ENCODE measurements around the gene HCN2. TPM values are rescaled to one million over a fixed set of nuclear protein-coding genes. Genes with fewer than 3 reads are reported as not detected.

The HCN2 gene
- total and polyA plus RNA-seq, 2 of the 8 experiments (the other 6 are each of a cell fraction or from before 2014, with no cell fraction given), result 1.0 to 4.0 TPM

DNA sequence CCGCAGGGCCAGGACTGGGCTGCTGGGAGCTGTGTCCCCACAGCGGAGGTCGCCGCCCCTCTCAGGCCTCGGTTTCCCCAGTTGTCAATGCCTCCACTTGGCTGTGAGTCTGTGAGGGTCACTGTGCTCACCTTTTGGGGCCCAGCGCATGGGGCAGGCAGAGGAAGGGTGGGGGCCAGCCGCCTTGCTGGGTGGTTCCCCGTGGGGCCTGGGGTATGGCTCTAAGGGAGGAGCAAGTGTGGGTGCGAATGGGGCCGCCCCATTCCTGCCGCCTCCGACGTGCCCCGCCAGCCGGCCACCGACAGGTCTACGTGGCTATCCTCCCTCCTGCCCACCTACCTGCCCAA is 49.2 kb downstream of the HCN2 start:
- Histone ChIP-seq H3K56ac (replicated peaks; ENCODE audit: insufficient read length, low read depth, low read length) (no peak overlapping the region), H3K9ac (replicated peaks in 1 of 4; ENCODE audit: extremely low read depth in 1 of 4, low read depth in 3 of 4, low read length in 3 of 4) (no peak overlapping the region), H3K18ac (ENCODE audit: extremely low read depth, low read length) (no peak overlapping the region), H4K91ac (replicated peaks; ENCODE audit: insufficient read length, low read length) (no peak overlapping the region), H2BK120ac (replicated peaks; ENCODE audit: low read depth, low read length) (no peak overlapping the region), H3K4me2 (ENCODE audit: insufficient read depth in 1 of 2, low read depth in 2 of 2, low read length in 2 of 2) (peak overlapping the region; percentile 51 to 70; a peak in 3 of 4 replicates), H3K36me3 (ENCODE audit: control insufficient read depth in 2 of 4, insufficient read depth in 4 of 4, low read length in 3 of 4) (no peaks in the 10 kb centered on the region), H3K14ac (ENCODE audit: insufficient read length) (no peak overlapping the region), H2BK12ac (ENCODE audit: low read depth, low read length) (0 out of 2 replicates have a peak overlapping the region, but pooled peaks have one; percentile 27), H3K4me3 (ENCODE audit: extremely low read depth in 1 of 4, insufficient read depth in 2 of 4, low read depth in 3 of 4, low read length in 4 of 4) (peak overlapping the region in 2 of 4 experiments; percentile 37 to 65; a peak in 3 of 8 replicates), H3K27ac (ENCODE audit: low read depth, low read length) (no peak overlapping the region), H3K27me3 (replicated peaks in 1 of 4; ENCODE audit: control insufficient read depth in 3 of 4, extremely low read depth in 1 of 4, insufficient read depth in 3 of 4, low read length in 3 of 4) (peaks cover 0 to 23% (median 11%) of the 10 kb centered on the region in 4 experiments; a peak in 5 of 7 replicates), H3K4me1 (replicated peaks in 1 of 4; ENCODE audit: control insufficient read depth in 3 of 4, insufficient read depth in 4 of 4, low read length in 3 of 4) (peaks cover 0 to 6% (median 3%) of the 10 kb centered on the region in 4 experiments; a peak in 4 of 7 replicates), H3K23ac (ENCODE audit: insufficient read length) (no peak overlapping the region), H2BK5ac (ENCODE audit: low read depth, low read length) (no peak overlapping the region), H2AK5ac (ENCODE audit: low read depth, low read length) (no peak overlapping the region), H4K8ac (ENCODE audit: extremely low read depth, insufficient read depth, low read length) (peak overlapping the region; percentile 39; the same call in 1 of the 2 replicates), H3K4ac (replicated peaks; ENCODE audit: insufficient read length, low read depth, low read length) (no peak overlapping the region), H3K23me2 (ENCODE audit: low read depth, low read length) (peaks cover 9% of the 10 kb centered on the region; the same call in 1 of the 2 replicates), H4K20me1 (replicated peaks in 1 of 2; ENCODE audit: control insufficient read depth in 1 of 2, insufficient read depth in 2 of 2, low read length in 2 of 2) (peaks cover 5% of the 10 kb centered on the region in 2 experiments), H2BK15ac (ENCODE audit: low read length) (no peak overlapping the region), H2AFZ (ENCODE audit: low read length) (no peak overlapping the region), H3K79me1 (ENCODE audit: low read depth, low read length) (no peaks in the 10 kb centered on the region; the same call in 1 of the 2 replicates), H3K79me2 (ENCODE audit: control insufficient read depth in 1 of 2, insufficient read depth in 2 of 2, low read length in 2 of 2) (no peaks in the 10 kb centered on the region), H4K5ac (ENCODE audit: insufficient read length, low read depth, low read length) (no peak overlapping the region), H2BK20ac (ENCODE audit: low read length) (no peak overlapping the region), H3K9me3 (ENCODE audit: insufficient read depth in 2 of 2, low read depth in 1 of 2, low read length in 1 of 2) (no peaks in the 10 kb centered on the region)
- no peak for DNase-seq (ENCODE audit: low read depth in 1 of 2, low spot score in 2 of 2)
- ChIA-PET CTCF (ENCODE audit: partially characterized antibody) (no interaction called here), POLR2A (ENCODE audit: partially characterized antibody) (interaction anchor here (0.7 kb wide), 1 partner anchor 401 kb away, joined by 3 read pairs; the partner anchor contains the start of gene ABCA7)
- no peak for FAIRE-seq
- 92% methylated on average over 12 of the region's 17 CpGs; no CpG with 5 or more reads in 1 of the 2 experiments for WGBS, 2 experiments (ENCODE audit: extremely low coverage in 1 of 2, insufficient coverage in 1 of 2, insufficient read length in 1 of 2, insufficient replicate concordance in 2 of 2, low coverage in 1 of 2, low lambda C conversion rate in 2 of 2, missing lambda C conversion rate in 1 of 2)
- TF ChIP-seq FOSL1 (IDR thresholded peaks at IDR 0.05; ENCODE audit: insufficient read depth, low read depth, low read length), result no peak
- no peak for TF ChIP-seq CHD2 (IDR thresholded peaks at IDR 0.05; ENCODE audit: low read length)
- no peak for TF ChIP-seq GTF2F1 (IDR thresholded peaks at IDR 0.05; ENCODE audit: borderline replicate concordance, low read depth, low read length)
- no peak for TF ChIP-seq BRCA1 (IDR thresholded peaks at IDR 0.05; ENCODE audit: low read depth, low read length)
- TF ChIP-seq TAF7 (optimal IDR thresholded peaks at IDR 0.05; ENCODE audit: borderline replicate concordance, low read depth, low read length), result no peak
- TF ChIP-seq, protein P1, sequence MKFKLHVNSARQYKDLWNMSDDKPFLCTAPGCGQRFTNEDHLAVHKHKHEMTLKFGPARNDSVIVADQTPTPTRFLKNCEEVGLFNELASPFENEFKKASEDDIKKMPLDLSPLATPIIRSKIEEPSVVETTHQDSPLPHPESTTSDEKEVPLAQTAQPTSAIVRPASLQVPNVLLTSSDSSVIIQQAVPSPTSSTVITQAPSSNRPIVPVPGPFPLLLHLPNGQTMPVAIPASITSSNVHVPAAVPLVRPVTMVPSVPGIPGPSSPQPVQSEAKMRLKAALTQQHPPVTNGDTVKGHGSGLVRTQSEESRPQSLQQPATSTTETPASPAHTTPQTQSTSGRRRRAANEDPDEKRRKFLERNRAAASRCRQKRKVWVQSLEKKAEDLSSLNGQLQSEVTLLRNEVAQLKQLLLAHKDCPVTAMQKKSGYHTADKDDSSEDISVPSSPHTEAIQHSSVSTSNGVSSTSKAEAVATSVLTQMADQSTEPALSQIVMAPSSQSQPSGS (IDR thresholded peaks at IDR 0.05; ENCODE audit: low read length), result no peak
- no peak for TF ChIP-seq ZNF274 (IDR thresholded peaks at IDR 0.05; ENCODE audit: borderline replicate concordance, extremely low read depth, low read length)
- no peak for TF ChIP-seq RNF2 (IDR thresholded peaks at IDR 0.05; ENCODE audit: borderline replicate concordance, low read depth, low read length, missing control alignments, poor library complexity, severe bottlenecking)
- TF ChIP-seq HDAC2 (IDR thresholded peaks at IDR 0.05; ENCODE audit: borderline replicate concordance in 1 of 2, low read depth in 2 of 2, low read length in 2 of 2), result no peak
- no peak for TF ChIP-seq TEAD4 (IDR thresholded peaks at IDR 0.05; ENCODE audit: low read depth, low read length)
- no peak for TF ChIP-seq SUZ12 (IDR thresholded peaks at IDR 0.05; ENCODE audit: low read length)
